NT2/D1 (cell line): ENCODE data around the gene CACNA1E.
A peak's percentile ranks its signal among the peaks of the same experiment; 100 is the strongest.

ENCODE experiments used
- DNase-seq: peaks from one replicate; pipeline ENCODE4 v3.0.0-alpha.2; 2011; ENCODE audit warnings: low read depth, low spot score
- H3K27me3 ChIP-seq: 2 replicates; pipeline ENCODE4 v1.6.0; 2011; ENCODE audit warnings: mild to moderate bottlenecking; ENCODE audit not compliant: insufficient read length, insufficient read depth
- H3K36me3 ChIP-seq: 2 replicates; pipeline ENCODE4 v1.6.1; 2011; ENCODE audit warnings: mild to moderate bottlenecking, low read length, mixed read lengths; ENCODE audit not compliant: insufficient read depth, insufficient read length
- H3K4me1 ChIP-seq: 2 replicates; pipeline ENCODE4 v1.5.1; 2011; ENCODE audit not compliant: insufficient read depth, insufficient read length
- H3K4me3 ChIP-seq: 2 replicates; pipeline ENCODE4 v1.5.1; 2011; ENCODE audit warnings: low read depth; ENCODE audit not compliant: insufficient read length
- H3K9ac ChIP-seq: 2 replicates; pipeline ENCODE4 v1.6.0; 2011; ENCODE audit warnings: low read depth; ENCODE audit not compliant: insufficient read length
- H3K9me3 ChIP-seq: 2 replicates; pipeline ENCODE4 v1.5.1; 2011; ENCODE audit warnings: mild to moderate bottlenecking, low read length; ENCODE audit not compliant: insufficient read depth
- SUZ12 ChIP-seq: IDR thresholded peaks from 2 replicates; pipeline ENCODE4 v1.6.1; 2011; ENCODE audit not compliant: insufficient read length, insufficient read depth; ENCODE audit errors: extremely low read depth
- YY1 ChIP-seq: IDR thresholded peaks from 2 replicates; pipeline ENCODE4 v1.6.1; 2011; ENCODE audit not compliant: insufficient read length, insufficient read depth
- ZNF274 ChIP-seq: IDR thresholded peaks from 2 replicates; pipeline ENCODE4 v1.6.1; 2011; ENCODE audit warnings: mild to moderate bottlenecking, low read depth, low read length

Gene CACNA1E

GRCh38 chr1:181483285-181484195 lies at the start of gene CACNA1E:
Gene CACNA1E (plus strand): TSS chr1:181483517. CDS start chr1:181483745, 228 bp downstream.
- no peak for DNase-seq
- peak within 1 kb of the TSS; percentile 76 for H3K9ac ChIP-seq
- H3K27me3 ChIP-seq, result peaks cover 88% of the 10 kb centered on the region
- no peaks in the 10 kb centered on the region for H3K9me3 ChIP-seq
- H3K36me3 ChIP-seq, result no peaks in the 10 kb centered on the region
- peaks cover 4% of the 10 kb centered on the region for H3K4me1 ChIP-seq
- peak within 1 kb of the TSS; percentile 57 for H3K4me3 ChIP-seq
- peak; percentile 86 for TF ChIP-seq SUZ12
- no peak for TF ChIP-seq YY1
- TF ChIP-seq ZNF274, result no peak

- H3K9me3 ChIP-seq, result no peaks in the 10 kb centered on the region
- TF ChIP-seq YY1 (no peak), SUZ12 (no peak), ZNF274 (no peak)
- DNase-seq, result no peak
- no peaks in the 10 kb centered on the region for H3K27me3 ChIP-seq
- H3K4me1 ChIP-seq, result no peaks in the 10 kb centered on the region
- no peaks in the 10 kb centered on the region for H3K36me3 ChIP-seq
- no peak overlapping the region for H3K9ac ChIP-seq
- no peak overlapping the region for H3K4me3 ChIP-seq
Observed at GRCh38 chr1:181433931-181434330, 49.4 kb upstream of the CACNA1E start.

- Histone ChIP-seq H3K9ac (no peak overlapping the region), H3K4me1 (no peaks in the 10 kb centered on the region), H3K27me3 (no peaks in the 10 kb centered on the region), H3K9me3 (no peaks in the 10 kb centered on the region), H3K4me3 (no peak overlapping the region), H3K36me3 (no peaks in the 10 kb centered on the region)
- no peak for DNase-seq
- TF ChIP-seq SUZ12 (no peak), YY1 (no peak), ZNF274 (no peak)
Observed at GRCh38 chr1:181438013-181438412, 45.3 kb upstream of the CACNA1E start.

- Histone ChIP-seq H3K9ac (no peak overlapping the region), H3K9me3 (no peaks in the 10 kb centered on the region), H3K4me1 (no peaks in the 10 kb centered on the region), H3K36me3 (no peaks in the 10 kb centered on the region), H3K27me3 (peaks cover 2% of the 10 kb centered on the region), H3K4me3 (no peak overlapping the region)
- TF ChIP-seq ZNF274, result no peak
- TF ChIP-seq YY1, result no peak
- TF ChIP-seq SUZ12, result no peak
- DNase-seq, result no peak
Observed at GRCh38 chr1:181440510-181440909, 42.8 kb upstream of the CACNA1E start.

GRCh38 chr1:181442181-181442525 lies 41.2 kb upstream of the CACNA1E start:
- Histone ChIP-seq H3K9me3 (no peaks in the 10 kb centered on the region; the same call in 1 of the 2 replicates), H3K36me3 (no peaks in the 10 kb centered on the region), H3K27me3 (peaks cover 2% of the 10 kb centered on the region), H3K4me3 (no peak overlapping the region), H3K9ac (no peak overlapping the region), H3K4me1 (no peaks in the 10 kb centered on the region)
- TF ChIP-seq YY1, result no peak
- no peak for TF ChIP-seq ZNF274
- no peak for TF ChIP-seq SUZ12
- DNase-seq, result no peak

GRCh38 chr1:181443231-181443853 lies 40.0 kb upstream of the CACNA1E start:
- H3K27me3 ChIP-seq, result peaks cover 2% of the 10 kb centered on the region
- no peak overlapping the region for H3K4me3 ChIP-seq
- H3K9ac ChIP-seq, result no peak overlapping the region
- no peak for DNase-seq
- TF ChIP-seq SUZ12, result no peak
- H3K36me3 ChIP-seq, result no peaks in the 10 kb centered on the region
- no peaks in the 10 kb centered on the region for H3K4me1 ChIP-seq
- peaks cover 5% of the 10 kb centered on the region; the same call in 1 of the 2 replicates for H3K9me3 ChIP-seq

- no peaks in the 10 kb centered on the region for H3K4me1 ChIP-seq
- no peak for DNase-seq
- no peak overlapping the region for H3K9ac ChIP-seq
- peaks cover 5% of the 10 kb centered on the region; the same call in 1 of the 2 replicates for H3K9me3 ChIP-seq
- H3K4me3 ChIP-seq, result no peak overlapping the region
- peaks cover 2% of the 10 kb centered on the region for H3K27me3 ChIP-seq
- no peaks in the 10 kb centered on the region for H3K36me3 ChIP-seq
- no peak for TF ChIP-seq ZNF274
- no peak for TF ChIP-seq SUZ12
- TF ChIP-seq YY1, result no peak
Observed at GRCh38 chr1:181445436-181445835, 37.9 kb upstream of the CACNA1E start.
